Left lung (tissue), 10 donors: ENCODE results near the gene RGL1. TPM values are rescaled to one million over a fixed set of nuclear protein-coding genes. Genes with fewer than 3 reads are reported as not detected.

Experiments
- ATAC-seq: fragments of 200-7000 bp; cut with Tn5 transposase; one replicate; pipeline ENCODE4 v1.9.1; 2020; ENCODE audit warnings: moderate library complexity
- DNase-seq, 4 donors: peaks; one replicate each; pipeline ENCODE4 v3.0.0-alpha.2; 2013 to 2020
- H3K27ac ChIP-seq, 2 donors: fragments of 200-600 bp; sonication (generic) in 1 of 2; one replicate each; pipeline versions ENCODE4 v1.5.0 to v1.8.0; 2020 to 2021
- H3K27me3 ChIP-seq, 2 donors: fragments of 200-600 bp; sonication (generic) in 1 of 2; one replicate each; pipeline versions ENCODE4 v1.5.0 to v1.8.0; 2020 to 2021
- H3K36me3 ChIP-seq, 2 donors: fragments of 200-600 bp; sonication (generic) in 1 of 2; one replicate each; pipeline versions ENCODE4 v1.5.0 to v1.8.0; 2020 to 2021
- H3K4me1 ChIP-seq, 2 donors: fragments of 200-600 bp; one replicate each; pipeline ENCODE4 v1.8.0; 2021
- H3K4me3 ChIP-seq, 2 donors: fragments of 200-600 bp; sonication (generic) in 1 of 2; one replicate each; pipeline versions ENCODE4 v1.5.0 to v1.8.0; 2020 to 2021; ENCODE audit warnings: mild to moderate bottlenecking in 1 of 2
- H3K9me3 ChIP-seq, 2 donors: fragments of 200-600 bp; sonication (generic) in 1 of 2; one replicate each; pipeline versions ENCODE4 v1.5.0 to v1.8.0; 2020 to 2021
- intact Hi-C, 2 donors: fragments of 100-400 bp; cut with DNase I; formaldehyde crosslinking; loops; one replicate each; pipeline versions ENCODE4 v1.11.2 to v1.14.2; 2022
- polyA plus RNA-seq, 6 donors: library from polyadenylated mRNA; unstranded; fragments of 120-200 nt; gene quantifications; one replicate each; pipeline ENCODE4 v1.2.1, GENCODE V29; 2013; ENCODE audit not compliant: insufficient read length in 6 of 6
- total RNA-seq, 2 donors: library from RNA; stranded (reverse); fragmentation: NEBNext Ultra II Directional; extraction: Animal tissue kit (Norgen Biotek cat#: 25700); gene quantifications; one replicate each; pipeline ENCODE4 v1.2.1, GENCODE V29; 2021
- TF ChIP-seq, protein P1 (sequence below), 2 donors: fragments of 200-600 bp; sonication (generic) in 1 of 2; IDR thresholded peaks; one replicate each; pipeline versions ENCODE4 v1.5.0 to v1.8.0; 2021; ENCODE audit warnings: antibody characterized with exemption in 2 of 2
- donor health status: DM: no; HTN: yes; CAD: no.
- donor health status: DM: no; HTN: no; CAD: no.

The RGL1 gene
- total and polyA plus RNA-seq, 8 donors, result 33.7 to 52.6 (median 40.9) TPM

DNA sequence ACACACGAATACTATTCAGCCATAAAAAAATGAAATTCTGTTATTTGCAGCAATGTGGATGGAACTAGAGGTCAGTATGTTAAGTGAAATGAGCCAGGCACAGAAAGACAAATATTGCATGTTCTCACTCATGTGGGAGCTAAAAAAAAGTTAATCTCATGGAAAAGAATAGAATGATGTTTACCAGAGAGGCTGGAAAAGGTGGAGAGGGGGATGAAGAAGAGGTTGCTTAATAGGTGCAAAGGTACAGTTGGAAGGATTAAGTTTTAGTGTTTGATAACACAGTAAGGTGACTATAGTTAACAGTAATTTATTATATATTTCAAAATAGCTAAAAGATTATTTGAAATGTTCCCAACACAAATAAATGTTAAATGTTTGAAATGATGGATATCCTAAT lies 10.8 kb upstream of the RGL1 start:
- H3K4me3 ChIP-seq, result no peak overlapping the region
- intact Hi-C loops, result no loop called here
- H3K9me3 ChIP-seq, result no peaks in the 10 kb centered on the region
- H3K36me3 ChIP-seq, result no peaks in the 10 kb centered on the region
- H3K27me3 ChIP-seq, result no peaks in the 10 kb centered on the region
- ATAC-seq (no peak), DNase-seq (no peak)
- no peak overlapping the region for H3K27ac ChIP-seq
- peaks cover 0 to 5% of the 10 kb centered on the region in 2 donors for H3K4me1 ChIP-seq
- TF ChIP-seq, protein P1, sequence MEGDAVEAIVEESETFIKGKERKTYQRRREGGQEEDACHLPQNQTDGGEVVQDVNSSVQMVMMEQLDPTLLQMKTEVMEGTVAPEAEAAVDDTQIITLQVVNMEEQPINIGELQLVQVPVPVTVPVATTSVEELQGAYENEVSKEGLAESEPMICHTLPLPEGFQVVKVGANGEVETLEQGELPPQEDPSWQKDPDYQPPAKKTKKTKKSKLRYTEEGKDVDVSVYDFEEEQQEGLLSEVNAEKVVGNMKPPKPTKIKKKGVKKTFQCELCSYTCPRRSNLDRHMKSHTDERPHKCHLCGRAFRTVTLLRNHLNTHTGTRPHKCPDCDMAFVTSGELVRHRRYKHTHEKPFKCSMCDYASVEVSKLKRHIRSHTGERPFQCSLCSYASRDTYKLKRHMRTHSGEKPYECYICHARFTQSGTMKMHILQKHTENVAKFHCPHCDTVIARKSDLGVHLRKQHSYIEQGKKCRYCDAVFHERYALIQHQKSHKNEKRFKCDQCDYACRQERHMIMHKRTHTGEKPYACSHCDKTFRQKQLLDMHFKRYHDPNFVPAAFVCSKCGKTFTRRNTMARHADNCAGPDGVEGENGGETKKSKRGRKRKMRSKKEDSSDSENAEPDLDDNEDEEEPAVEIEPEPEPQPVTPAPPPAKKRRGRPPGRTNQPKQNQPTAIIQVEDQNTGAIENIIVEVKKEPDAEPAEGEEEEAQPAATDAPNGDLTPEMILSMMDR (IDR thresholded peaks at IDR 0.05), result no peak

DNA sequence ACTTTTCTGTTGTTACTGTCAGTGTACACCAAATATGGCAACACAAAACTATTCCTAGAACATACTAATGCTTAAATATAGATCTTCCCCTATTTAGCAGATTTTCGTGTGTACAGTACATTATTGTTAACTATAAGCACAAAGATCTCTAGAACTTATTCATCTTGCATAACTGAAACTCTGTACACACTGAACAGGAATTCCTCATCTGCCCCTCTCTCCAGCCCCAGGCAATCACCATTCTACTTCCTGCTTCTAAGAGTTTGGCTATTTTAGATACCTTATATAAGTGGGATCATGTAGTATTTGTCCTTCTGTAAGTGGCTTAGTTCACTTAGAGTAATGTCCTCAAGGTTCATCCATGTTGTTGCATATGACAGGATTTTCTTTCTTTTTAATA lies 4.5 kb upstream of the RGL1 start:
- TF ChIP-seq, protein P1 (IDR thresholded peaks at IDR 0.05), result no peak
- H3K4me1 ChIP-seq, result peaks cover 0 to 8% of the 10 kb centered on the region in 2 donors
- H3K27me3 ChIP-seq, result peaks cover 0 to 7% of the 10 kb centered on the region in 2 donors
- no peaks in the 10 kb centered on the region for H3K36me3 ChIP-seq
- H3K27ac ChIP-seq, result no peak overlapping the region
- peaks cover 0 to 17% of the 10 kb centered on the region in 2 donors for H3K9me3 ChIP-seq
- no peak overlapping the region for H3K4me3 ChIP-seq
- no peak for DNase-seq
- no peak for ATAC-seq
- intact Hi-C loops, result no loop called here

DNA sequence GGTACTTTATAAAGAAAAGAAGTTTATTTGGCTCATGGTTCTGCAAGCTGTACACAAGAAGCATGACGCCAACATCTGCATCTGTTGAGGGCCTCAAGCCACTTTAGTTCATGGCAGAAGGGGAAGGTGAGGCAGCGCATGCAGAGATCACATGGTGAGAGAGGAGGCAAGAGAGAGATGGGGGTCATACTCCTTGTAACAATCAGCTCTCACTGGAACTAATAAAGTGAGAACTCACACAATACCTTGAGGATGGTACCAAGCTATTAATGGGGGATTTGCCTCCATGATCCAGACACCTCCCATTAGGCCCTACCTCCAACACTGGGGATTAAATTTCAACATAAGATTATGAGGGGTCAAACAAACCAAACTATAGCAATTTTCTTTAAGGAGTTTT lies 3.3 kb upstream of the RGL1 start:
- TF ChIP-seq, protein P1 (IDR thresholded peaks at IDR 0.05), result no peak
- no peak overlapping the region for H3K27ac ChIP-seq
- ATAC-seq (no peak), DNase-seq (no peak)
- intact Hi-C loops, result no loop called here
- peaks cover 0 to 11% of the 10 kb centered on the region in 2 donors for H3K27me3 ChIP-seq
- H3K4me1 ChIP-seq, result peaks cover 4 to 16% of the 10 kb centered on the region in 2 donors
- no peak overlapping the region for H3K4me3 ChIP-seq
- no peaks in the 10 kb centered on the region for H3K36me3 ChIP-seq
- H3K9me3 ChIP-seq, result peaks cover 0 to 17% of the 10 kb centered on the region in 2 donors

DNA sequence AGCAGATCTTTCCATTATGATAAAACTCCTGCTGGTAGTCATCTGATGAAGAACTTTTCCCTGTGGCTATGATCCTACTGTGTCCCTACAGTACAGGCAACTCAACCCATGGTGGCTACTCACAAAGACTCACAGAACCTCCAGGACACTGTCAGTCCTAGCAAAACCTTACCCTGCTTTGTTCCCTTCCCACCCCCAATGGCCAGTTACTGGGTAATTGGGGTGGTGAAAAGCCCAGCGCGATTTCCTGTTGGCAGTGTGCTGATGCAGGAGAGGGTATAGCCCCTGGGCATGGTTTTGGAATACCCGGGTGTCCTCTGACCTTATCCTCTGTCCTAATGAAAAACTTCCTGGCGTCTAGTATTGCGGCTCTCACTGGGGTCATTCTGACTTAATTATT lies 533 bp upstream of the RGL1 start:
- DNase-seq (no peak), ATAC-seq (peak; percentile 3)
- TF ChIP-seq, protein P1 (IDR thresholded peaks at IDR 0.05), result no peak
- Histone ChIP-seq H3K4me3 (peak overlapping the region in 1 of 2 donors; percentile 60), H3K36me3 (no peaks in the 10 kb centered on the region), H3K4me1 (peaks cover 8 to 41% of the 10 kb centered on the region in 2 donors), H3K9me3 (peaks cover 0 to 17% of the 10 kb centered on the region in 2 donors), H3K27me3 (peaks cover 0 to 11% of the 10 kb centered on the region in 2 donors), H3K27ac (peak overlapping the region; percentile 89 to 90)
- intact Hi-C loops, result no loop called here

DNA sequence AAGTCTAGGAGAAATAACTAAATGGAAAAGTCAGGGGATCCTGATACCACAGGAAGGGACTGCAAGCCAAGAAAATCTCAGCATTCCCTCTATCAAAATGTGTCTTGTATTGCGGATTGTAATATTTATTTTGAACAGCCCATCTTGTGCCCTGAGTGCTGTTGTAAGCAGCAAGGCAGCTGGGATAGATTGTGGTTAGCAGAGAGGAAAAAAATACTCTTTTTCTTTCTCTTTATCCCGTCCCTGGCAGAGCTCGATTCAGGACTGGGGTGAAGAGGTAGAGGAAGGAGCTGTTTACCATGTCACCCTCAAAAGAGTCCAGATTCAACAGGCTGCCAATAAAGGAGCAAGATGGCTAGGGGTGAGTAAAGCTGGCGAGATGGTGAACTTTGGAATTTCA lies 1.2 kb downstream of the RGL1 start:
- peaks cover 0 to 12% of the 10 kb centered on the region in 2 donors for H3K9me3 ChIP-seq
- peaks cover 8 to 52% of the 10 kb centered on the region in 2 donors for H3K4me1 ChIP-seq
- peaks cover 0 to 11% of the 10 kb centered on the region in 2 donors for H3K27me3 ChIP-seq
- TF ChIP-seq, protein P1 (IDR thresholded peaks at IDR 0.05), result no peak
- H3K4me3 ChIP-seq, result peak overlapping the region; percentile 44 to 60
- H3K27ac ChIP-seq, result peak overlapping the region; percentile 89 to 90
- DNase-seq (no peak), ATAC-seq (peak; percentile 8)
- intact Hi-C loops, result no loop called here
- H3K36me3 ChIP-seq, result no peaks in the 10 kb centered on the region
